Hepatic stellate cell (primary cell): ENCODE data around the gene DYNLT4.
"Not testable (repeated sequence)": the region's sequence is repeated elsewhere in the genome, so short reads cannot be mapped to it uniquely, and the experiment has no call there.

ENCODE experiments used
- DNase-seq: peaks from one replicate; pipeline ENCODE4 v3.0.0; 2011; ENCODE audit warnings: low spot score

The DYNLT4 gene

DNA sequence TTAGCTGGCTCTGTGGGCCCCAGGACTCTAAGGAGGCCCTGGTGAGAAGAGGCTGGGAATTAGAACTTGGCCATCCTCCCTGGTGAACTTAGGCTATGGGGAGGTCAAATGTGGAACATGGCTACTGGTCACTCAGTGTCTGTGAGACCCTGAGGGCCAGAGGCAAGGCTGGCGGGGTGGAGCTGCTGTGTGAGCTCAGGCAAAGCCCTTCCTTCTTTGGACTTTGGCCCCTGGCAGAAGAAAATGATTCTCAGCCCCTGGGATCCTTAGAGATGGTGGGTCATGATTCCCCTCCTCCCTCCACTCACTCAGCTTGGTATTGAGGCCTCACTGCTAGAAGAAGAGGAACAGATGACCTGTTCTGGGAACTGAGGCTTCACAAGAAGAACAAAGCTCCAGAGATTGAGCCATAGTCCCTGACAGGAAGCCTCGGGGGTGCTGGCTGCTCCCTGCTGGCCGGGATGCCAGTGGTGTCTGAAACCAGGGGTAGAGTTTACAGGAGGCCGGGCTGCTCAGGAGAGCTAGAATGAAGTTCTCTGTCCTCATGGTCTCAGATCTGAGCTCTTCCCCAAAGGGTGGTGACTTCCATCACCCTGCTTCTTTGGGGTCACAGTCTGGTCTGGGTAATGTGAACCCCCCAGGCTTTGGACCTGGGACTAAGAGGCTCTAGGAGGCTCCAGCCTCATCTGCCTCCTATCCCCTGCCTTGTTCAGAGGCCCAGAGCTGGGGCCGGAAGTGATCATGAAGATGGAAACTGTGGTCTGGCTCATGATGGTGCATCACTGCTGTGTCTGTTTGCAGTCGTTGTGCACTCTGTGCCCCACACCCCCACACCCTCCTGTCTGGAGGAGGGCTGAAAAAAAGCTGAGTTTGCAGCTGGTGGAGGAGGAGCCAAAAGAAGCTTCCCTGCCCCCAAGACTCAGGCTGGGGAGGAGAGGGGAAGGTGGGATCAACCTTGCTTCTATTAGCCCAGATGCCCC lies 2.1 kb upstream of the DYNLT4 start:
- DNase-seq: peak; percentile 44

GRCh38 chr1:44808063-44808937 lies 1.1 kb upstream of the DYNLT4 start, which contains the start of gene BTBD19:
Gene BTBD19 (plus strand): TSS chr1:44808523. CDS start chr1:44808821, 298 bp downstream.
- DNase-seq: peak; percentile 93

DNA sequence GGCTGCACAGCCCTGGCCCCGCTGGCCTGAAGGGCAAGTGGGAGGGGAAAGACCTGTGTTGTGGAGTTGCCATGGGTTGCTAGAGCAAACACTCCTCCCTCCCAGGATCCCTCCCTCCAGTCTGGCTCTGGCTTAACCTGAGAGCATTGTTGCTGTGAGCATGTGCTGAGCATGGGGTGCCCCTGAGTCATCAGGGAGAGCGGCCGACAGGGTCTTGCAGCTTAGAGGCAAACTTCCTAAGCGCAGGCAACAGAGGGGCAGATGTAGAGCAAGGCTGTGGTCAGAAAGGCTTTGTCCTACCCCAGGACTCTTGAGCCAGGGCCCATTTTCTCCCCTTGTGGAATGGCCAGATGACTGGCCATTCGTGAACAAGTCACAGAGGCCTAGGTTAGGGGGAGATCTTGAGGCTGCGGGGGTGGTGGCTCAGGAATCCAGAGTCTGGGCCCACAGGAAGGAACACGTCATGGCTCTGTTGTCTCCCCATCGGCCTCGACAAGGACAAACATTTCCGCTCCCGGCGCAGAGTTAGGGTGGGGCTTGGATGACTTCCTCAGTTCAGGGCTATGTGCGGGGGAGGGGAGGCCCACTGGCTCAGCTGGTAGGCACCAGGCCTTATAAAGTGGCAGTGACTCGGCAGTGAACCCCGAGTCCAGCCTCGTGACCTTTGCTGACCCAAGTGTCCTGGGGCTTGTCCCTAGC lies 362 bp upstream of the DYNLT4 start:
- DNase-seq: peak; percentile 98

- no peak for DNase-seq
These were observed 987 bp downstream of the DYNLT4 start for GRCh38 chr1:44806025-44806703.

- no peak for DNase-seq
These were observed 1.7 kb downstream of the DYNLT4 start for GRCh38 chr1:44805311-44806024.

GRCh38 chr1:44803312-44804095 lies 3.6 kb downstream of the DYNLT4 start:
- no peak for DNase-seq

GRCh38 chr1:44803062-44803311 lies 4.2 kb downstream of the DYNLT4 start:
- no peak for DNase-seq

GRCh38 chr1:44802306-44803061 lies 4.7 kb downstream of the DYNLT4 start:
- no peak for DNase-seq

GRCh38 chr1:44801491-44802305 lies 5.5 kb downstream of the DYNLT4 start:
- DNase-seq: no peak

- DNase-seq: peak; percentile 96
These were observed 7.2 kb downstream of the DYNLT4 start, which contains the start of gene PLK3 for GRCh38 chr1:44799770-44800584. Gene PLK3 (plus strand): TSS chr1:44800377. CDS start chr1:44800464, 87 bp downstream.

- no peak for DNase-seq
These were observed 8.4 kb downstream of the DYNLT4 start for GRCh38 chr1:44798481-44799365.

DNA sequence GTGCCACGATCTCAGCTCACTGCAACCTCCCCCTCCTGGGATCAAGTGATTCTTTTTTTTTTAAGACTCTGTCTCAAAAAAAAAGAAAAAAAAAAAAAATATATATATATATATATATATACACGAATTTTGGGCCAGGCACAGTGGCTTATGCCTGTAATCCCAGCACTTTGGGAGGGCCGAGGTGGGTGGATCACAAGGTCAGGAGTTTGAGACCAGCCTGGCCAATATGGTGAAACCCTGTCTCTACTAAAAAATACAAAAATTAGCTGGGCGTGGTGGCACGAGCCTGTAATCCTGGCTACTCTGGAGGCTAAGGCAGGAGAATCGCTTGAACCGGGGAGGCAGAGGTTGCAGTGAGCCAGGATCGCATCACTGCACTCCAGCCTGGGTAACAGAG lies 9.3 kb downstream of the DYNLT4 start:
- DNase-seq: not testable (repeated sequence)

GRCh38 chr1:44792736-44793502 lies 14.2 kb downstream of the DYNLT4 start:
- DNase-seq: no peak

- DNase-seq: no peak
These were observed 16.0 kb downstream of the DYNLT4 start for GRCh38 chr1:44790968-44791801.
